Measurements from ENCODE around the gene KRTAP21-3. TPM values are rescaled to one million over a fixed set of nuclear protein-coding genes. Genes with fewer than 3 reads are reported as not detected.

Gene KRTAP21-3
- total and polyA plus RNA-seq, 2 donors (not counting 3 experiments of a cell fraction or from before 2014, with no cell fraction given): not detected

GRCh38 chr21:30747159-30747558, 28.6 kb upstream of the KRTAP21-3 start, which contains the start of gene KRTAP21-2:
KRTAP21-2 (minus strand) TSS chr21:30747259; CDS start chr21:30747202, 57 bp downstream.
- CTCF ChIA-PET: no interaction called here
- POLR2A ChIA-PET: no interaction called here
- no peaks in the 10 kb centered on the region for H3K27me3 ChIP-seq (ENCODE audit: control insufficient read depth in 2 of 2, insufficient read depth in 2 of 2, low read length in 2 of 2)
- H3K9ac ChIP-seq (replicated peaks; ENCODE audit: extremely low read depth, insufficient read depth, low read length): no peak within 1 kb of the TSS
- H3K4me1 ChIP-seq (ENCODE audit: control insufficient read depth, extremely low read depth, insufficient read depth, low read length): no peaks in the 10 kb centered on the region
- H3K36me3 ChIP-seq (ENCODE audit: control insufficient read depth in 2 of 2, extremely low read depth in 1 of 2, insufficient read depth in 2 of 2, low read length in 2 of 2): no peaks in the 10 kb centered on the region
- H3K4me2 ChIP-seq (ENCODE audit: insufficient read depth, low read length): no peak within 1 kb of the TSS
- H4K20me1 ChIP-seq (replicated peaks; ENCODE audit: control insufficient read depth, extremely low read depth, insufficient read depth, low read length): no peaks in the 10 kb centered on the region
- no peaks in the 10 kb centered on the region for H3K79me2 ChIP-seq (ENCODE audit: control insufficient read depth, insufficient read depth, low read length)
- dilution Hi-C loops (cut with MboI; ENCODE audit: extremely low pct_ligation_motif_present, low sequenced_read_pairs): no loop called here
- no peak within 1 kb of the TSS for H3K27ac ChIP-seq (ENCODE audit: insufficient read depth, low read depth, low read length)
- BruUV-seq (replicated peaks): no TSS peak
- DNase-seq (ENCODE audit: low read depth, low spot score): no peak
- FAIRE-seq: no peak
- no peak within 1 kb of the TSS for H3K4me3 ChIP-seq (replicated peaks in 1 of 3; ENCODE audit: insufficient read depth in 1 of 3, low read depth in 1 of 3, low read length in 3 of 3)
- peaks cover 7% of the 10 kb centered on the region for H3K9me3 ChIP-seq (replicated peaks; ENCODE audit: control insufficient read depth, insufficient read depth, low read length)
- no peak within 1 kb of the TSS for H2AFZ ChIP-seq (ENCODE audit: low read depth, low read length)
- intact Hi-C loops (cut with micrococcal nuclease): no loop called here
- no peaks in the 10 kb centered on the region for H3K9me1 ChIP-seq (replicated peaks; ENCODE audit: control insufficient read depth, extremely low read depth, insufficient read depth, low read length)
- TF ChIP-seq FOS (IDR thresholded peaks at IDR 0.05; ENCODE audit: borderline replicate concordance, insufficient read depth, low read length) (no peak), MYC (IDR thresholded peaks at IDR 0.05; ENCODE audit: low read depth, low read length) (no peak), JUN (IDR thresholded peaks at IDR 0.05; ENCODE audit: borderline replicate concordance, insufficient read depth, insufficient read length, low read depth) (no peak), EZH2 (IDR thresholded peaks at IDR 0.05; ENCODE audit: borderline replicate concordance, low read depth, low read length, severe bottlenecking) (no peak), POLR2AphosphoS5 (IDR thresholded peaks at IDR 0.05; ENCODE audit: insufficient read depth, low read depth, low read length) (no peak), MAX (IDR thresholded peaks at IDR 0.05; ENCODE audit: insufficient read depth, insufficient read length) (no peak), POLR2A (IDR thresholded peaks at IDR 0.05; ENCODE audit: low read depth, low read length) (no peak), CTCF (IDR thresholded peaks at IDR 0.05; ENCODE audit: extremely low read depth in 1 of 2, insufficient read depth in 1 of 2, low read depth in 1 of 2, low read length in 2 of 2) (no peak), GATA2 (IDR thresholded peaks at IDR 0.05; ENCODE audit: insufficient read depth, insufficient read length, low read depth, low read length) (no peak)
